ENCODE measurements around the gene NDOR1.

NDOR1 gene

GRCh38 chr9:137214620-137215019 is 9.1 kb downstream of the NDOR1 start:
- no peak overlapping the region for H3K27ac ChIP-seq
- no peak overlapping the region for H3K4me3 ChIP-seq

GRCh38 chr9:137215196-137215986 is 9.9 kb downstream of the NDOR1 start:
- Histone ChIP-seq H3K4me3 (no peak overlapping the region), H3K27ac (peak overlapping the region in 1 of 21 experiments; percentile 10)

GRCh38 chr9:137216188-137216965 is 10.9 kb downstream of the NDOR1 start:
- peak overlapping the region in 1 of 7 experiments; percentile 39 for H3K4me3 ChIP-seq
- peak overlapping the region in 11 of 21 experiments; percentile 23 to 92 (median 83) for H3K27ac ChIP-seq

DNA sequence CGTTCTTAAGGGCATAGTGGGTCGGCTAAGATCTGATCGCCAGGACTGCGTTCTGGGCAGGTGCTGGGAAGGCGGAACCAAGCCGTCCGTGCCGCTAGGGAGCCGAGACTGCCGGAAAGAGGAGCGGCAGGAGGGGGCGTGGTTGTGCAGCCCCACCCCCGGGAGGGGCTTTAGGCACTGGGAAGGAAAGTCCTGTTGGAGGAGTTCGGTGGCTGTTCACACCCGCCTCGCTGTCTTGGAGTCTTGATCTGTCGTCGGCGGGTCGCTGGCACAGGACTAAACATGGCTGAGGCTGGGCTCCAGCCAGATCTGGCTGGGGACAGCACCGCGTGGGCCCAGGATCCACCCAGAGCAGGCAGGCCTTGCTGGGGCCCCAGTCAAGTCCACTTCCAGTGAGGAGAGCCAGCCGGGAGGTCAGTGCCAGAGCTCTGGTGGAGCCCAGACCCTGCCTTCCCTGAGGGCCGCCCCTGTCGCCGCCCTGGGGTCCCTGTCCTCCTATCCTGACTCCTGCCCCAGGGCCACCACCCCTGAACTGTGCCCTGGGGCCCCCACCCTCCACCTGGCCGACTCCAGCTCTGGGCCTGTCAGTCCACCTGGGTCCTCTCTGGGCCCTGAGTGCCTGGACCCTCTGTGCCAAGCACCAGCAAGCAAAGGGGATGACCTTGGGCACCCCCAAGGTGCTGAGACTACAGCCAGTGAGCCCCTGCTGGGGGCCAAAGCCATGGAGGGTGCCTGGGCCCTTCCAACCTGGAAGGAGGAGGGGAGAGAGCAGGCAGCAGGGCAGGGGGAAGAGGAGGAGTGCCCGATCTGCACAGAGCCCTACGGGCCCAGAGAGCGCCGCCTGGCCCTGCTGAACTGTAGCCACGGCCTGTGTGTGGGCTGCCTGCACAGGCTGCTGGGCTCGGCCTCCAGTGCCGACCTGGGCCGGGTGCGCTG is 12.0 kb downstream of the NDOR1 start:
- Histone ChIP-seq H3K4me3 (peak overlapping the region; percentile 6 to 39 (median 26)), H3K27ac (peak overlapping the region in 20 of 21 experiments; percentile 30 to 92 (median 82))

GRCh38 chr9:137218212-137218753 is 12.8 kb downstream of the NDOR1 start:
- peak overlapping the region in 17 of 21 experiments; percentile 49 to 92 (median 83) for H3K27ac ChIP-seq
- peak overlapping the region in 6 of 7 experiments; percentile 16 to 39 (median 26) for H3K4me3 ChIP-seq

DNA sequence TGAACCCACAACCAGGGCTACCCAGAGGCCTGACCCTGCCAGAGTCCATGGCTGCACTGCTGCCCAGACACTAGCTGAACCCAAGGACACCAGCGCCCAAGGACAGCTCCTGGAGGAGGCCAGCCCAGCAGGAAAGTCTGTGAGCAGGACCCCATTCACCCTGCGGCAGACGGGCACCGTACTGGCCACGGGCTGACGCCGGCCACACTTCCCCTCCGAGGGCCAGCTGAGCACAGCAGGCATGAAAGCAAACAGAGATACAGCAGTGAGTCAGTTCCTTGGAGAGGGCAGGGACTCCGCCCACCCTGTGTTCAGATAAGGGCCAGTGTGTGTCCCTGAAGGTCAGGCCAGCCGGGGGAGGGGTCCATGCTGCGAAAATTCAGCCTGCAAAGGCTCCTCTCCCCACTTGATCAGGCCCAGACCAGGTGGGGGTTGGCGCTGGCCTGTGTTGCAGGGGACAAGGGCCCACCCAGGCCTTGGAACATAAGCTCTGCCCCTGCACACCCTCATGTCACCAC is 13.3 kb downstream of the NDOR1 start:
- H3K27ac ChIP-seq = peak overlapping the region in 13 of 21 experiments; percentile 62 to 92 (median 83)
- H3K4me3 ChIP-seq = peak overlapping the region in 1 of 7 experiments; percentile 39

DNA sequence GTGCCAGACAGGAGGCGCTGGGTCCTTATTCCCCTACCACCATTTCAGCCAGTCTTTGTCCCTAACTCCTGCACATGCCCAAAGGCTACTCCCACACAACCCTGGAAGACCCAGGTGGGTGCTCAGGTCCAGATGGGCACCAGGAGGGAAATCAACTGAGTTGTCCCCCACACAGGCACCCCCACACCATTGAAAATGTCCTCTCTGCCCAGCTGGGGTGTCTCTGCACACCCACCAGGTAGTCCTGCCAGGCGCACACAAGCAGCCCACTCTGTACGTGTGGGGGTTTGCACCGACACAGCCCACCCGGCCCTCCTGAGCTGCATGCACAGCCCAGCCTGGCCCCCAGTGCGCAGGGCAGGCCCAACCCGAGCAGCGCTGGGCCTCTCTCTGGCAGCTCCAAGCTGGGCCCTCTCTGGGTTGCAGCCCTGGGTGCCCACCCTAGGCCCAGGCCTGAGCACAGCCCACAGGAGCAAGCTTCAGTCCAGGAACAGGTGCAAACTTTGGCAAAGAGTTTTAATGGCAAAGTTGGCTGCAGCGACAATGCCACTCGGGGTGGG is 14.3 kb downstream of the NDOR1 start:
- H3K4me3 ChIP-seq = no peak overlapping the region
- H3K27ac ChIP-seq = no peak overlapping the region

DNA sequence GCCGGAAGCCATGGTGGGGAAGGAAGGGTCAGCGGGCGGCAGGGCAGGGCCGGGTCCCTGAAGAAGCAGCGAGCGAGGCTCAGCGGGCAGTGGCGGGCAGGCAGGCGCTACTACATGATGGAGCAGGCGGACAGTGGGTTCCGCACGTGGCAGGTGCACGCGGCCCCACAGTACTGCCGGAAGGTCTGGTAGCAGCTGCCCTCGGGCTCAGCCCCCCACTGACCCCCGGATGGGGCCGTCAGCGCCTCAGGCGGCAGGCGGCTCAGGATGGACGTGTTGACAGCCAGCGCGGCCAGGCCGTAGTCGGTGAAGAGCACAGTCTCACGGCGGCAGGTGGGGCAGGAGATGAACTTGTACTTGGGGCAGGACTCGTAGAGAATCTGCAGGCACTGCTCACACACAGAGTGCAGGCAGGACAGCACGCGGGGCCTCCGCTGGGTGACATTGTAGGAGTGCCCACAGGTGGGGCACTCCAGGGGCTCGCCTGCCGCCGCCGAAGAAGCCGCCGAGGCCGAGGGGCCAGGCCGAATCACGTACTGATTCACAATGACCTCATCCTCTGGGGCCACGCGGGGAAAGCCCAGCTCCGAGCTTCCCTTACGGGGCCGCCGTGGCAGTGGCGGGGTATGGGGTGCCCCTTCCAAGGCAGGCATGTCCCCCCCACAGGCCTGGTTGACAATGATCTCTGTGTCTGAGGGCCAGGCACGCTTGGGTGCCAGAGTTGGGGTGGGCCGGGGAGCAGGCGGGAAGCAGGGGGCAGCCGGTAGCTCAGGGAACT is 15.0 kb downstream of the NDOR1 start:
- H3K27ac ChIP-seq = no peak overlapping the region

DNA sequence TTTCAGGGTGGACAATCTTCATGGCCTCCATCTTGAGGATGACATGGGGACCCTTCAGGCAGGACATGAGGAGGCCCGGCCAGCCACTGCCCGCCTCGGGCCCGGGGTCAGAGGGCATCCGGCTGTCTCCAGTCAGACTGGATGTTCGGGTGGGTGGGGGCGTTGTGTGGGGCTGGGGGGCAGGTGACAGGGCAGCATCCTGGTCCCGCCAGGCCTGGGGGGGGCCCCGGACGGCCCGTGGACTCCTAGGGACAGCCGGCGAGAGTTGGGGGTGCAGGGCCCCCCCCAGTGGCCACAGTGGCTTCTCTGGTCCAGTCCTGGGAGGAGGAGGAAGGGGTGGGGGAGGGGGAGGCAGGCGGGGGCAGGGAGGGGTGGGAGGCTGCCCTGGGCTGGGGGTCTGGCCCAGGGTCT is 15.6 kb downstream of the NDOR1 start:
- H3K27ac ChIP-seq = peak overlapping the region in 5 of 21 experiments; percentile 25 to 62 (median 41)
- H3K4me3 ChIP-seq = peak overlapping the region in 3 of 7 experiments; percentile 13 to 68 (median 29)

More for the DNA sequence above, 15.0 kb downstream of the NDOR1 start:
- H3K4me3 ChIP-seq = no peak overlapping the region

DNA sequence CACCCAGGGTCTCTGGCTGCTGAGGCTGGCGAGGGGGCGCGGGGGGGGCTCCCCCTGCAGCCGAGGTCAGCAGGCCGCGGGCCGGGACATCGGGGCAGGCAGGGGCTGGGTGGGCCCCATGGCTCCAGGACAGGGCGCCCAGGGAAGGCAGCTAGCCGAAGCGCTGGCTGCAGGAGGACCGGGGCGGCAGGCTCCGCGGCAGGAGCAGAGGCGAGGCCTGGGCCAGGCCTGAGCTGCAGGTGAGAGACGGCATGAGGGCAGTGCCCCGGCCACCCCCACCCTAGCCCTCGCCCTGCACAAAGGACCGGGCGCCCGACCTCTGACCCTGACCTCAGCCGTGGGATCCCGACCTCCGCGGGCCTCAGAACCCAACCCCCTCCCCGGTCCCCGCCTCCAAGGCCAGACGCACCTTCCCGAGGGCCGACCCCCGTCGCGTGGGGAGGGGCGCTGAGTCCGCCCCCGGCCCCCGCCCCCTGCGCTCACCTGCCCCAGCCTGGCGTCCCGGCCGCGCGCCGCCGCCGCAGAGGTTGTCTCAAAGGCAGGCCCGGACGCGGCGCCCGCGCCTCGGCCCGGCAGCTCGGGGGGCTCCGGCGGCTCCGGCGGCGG is 16.1 kb downstream of the NDOR1 start:
- Histone ChIP-seq H3K4me3 (peak overlapping the region; percentile 8 to 68 (median 17)), H3K27ac (peak overlapping the region in 8 of 21 experiments; percentile 5 to 62 (median 46))

- peak within 1 kb of the TSS; percentile 51 to 69 (median 60) for H3K4me3 ChIP-seq
- H3K27ac ChIP-seq = peak within 1 kb of the TSS; percentile 19 to 97 (median 92)
Measured at GRCh38 chr9:137222190-137223077, 16.9 kb downstream of the NDOR1 start, which contains the start of gene RNF208. Gene RNF208, minus strand, starts transcription at chr9:137222240. Its CDS starts 1,028 bp downstream, at chr9:137221212.

GRCh38 chr9:137223078-137223970 is 17.8 kb downstream of the NDOR1 start:
- Histone ChIP-seq H3K27ac (peak overlapping the region; percentile 56 to 97 (median 92)), H3K4me3 (peak overlapping the region; percentile 51 to 69 (median 60))

- H3K4me3 ChIP-seq = peak within 1 kb of the TSS; percentile 51 to 69 (median 60)
- H3K27ac ChIP-seq = peak within 1 kb of the TSS in 20 of 21 experiments; percentile 77 to 97 (median 92)
Measured at GRCh38 chr9:137224830-137225694, 19.6 kb downstream of the NDOR1 start, which contains the start of gene CYSRT1. Gene CYSRT1, plus strand, starts transcription at chr9:137225174. Its CDS starts 448 bp downstream, at chr9:137225622.

GRCh38 chr9:137225699-137226331 is 20.3 kb downstream of the NDOR1 start:
- Histone ChIP-seq H3K4me3 (peak overlapping the region in 4 of 7 experiments; percentile 11 to 22 (median 11)), H3K27ac (peak overlapping the region in 18 of 21 experiments; percentile 4 to 95 (median 56))

Data from skin epidermis (tissue), 12 donors.